Measurements from ENCODE around the gene ABHD16B. TPM values are rescaled to one million over a fixed set of nuclear protein-coding genes. Genes with fewer than 3 reads are reported as not detected.

The ABHD16B gene
- total and polyA plus RNA-seq, 2 of the 13 experiments (the other 11 are each of a cell fraction or from before 2014, with no cell fraction given) = not detected

DNA sequence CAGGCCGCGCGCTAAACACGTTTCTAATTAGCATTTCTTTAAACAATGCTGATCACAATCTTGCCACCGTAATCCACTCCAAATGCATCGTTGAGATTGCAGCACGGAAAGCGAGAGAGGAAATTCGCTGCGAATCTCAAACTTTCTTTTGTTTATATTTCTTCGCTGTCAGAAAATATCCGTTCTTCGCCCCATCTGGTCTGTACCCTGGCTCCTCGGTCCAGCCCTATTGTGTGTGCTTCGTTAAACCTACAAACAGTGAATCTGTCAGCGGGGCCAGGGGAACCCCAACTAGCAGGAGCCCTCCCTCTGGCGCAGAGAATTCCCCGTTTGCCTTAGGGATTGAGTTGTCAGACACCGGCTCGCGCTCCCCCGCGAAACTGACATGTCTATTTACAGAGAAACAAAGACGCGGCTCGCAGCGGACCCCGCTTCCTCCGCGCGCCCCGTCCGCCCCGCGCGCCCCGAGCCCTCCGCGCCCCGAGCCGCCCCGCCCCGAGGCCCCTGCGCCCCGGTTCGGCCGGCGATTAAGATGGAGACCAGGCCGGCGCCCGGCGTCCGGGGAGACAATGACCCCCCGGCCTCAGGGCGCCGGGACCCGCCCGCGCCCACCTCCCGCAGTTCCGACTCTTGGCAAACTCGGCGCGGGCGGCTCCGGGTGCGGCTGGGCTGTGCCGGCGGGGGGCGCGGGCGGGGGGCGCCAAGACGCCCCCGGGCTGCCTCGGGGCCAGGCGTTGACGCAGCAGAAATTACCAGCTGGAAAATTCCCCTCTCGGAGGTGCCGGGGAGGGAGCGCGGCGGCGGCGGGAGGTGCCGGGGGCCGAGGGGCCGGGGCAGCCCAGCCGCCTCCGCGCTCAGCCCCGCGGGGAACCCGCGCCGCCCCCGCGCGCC is 31.1 kb upstream of the ABHD16B start:
- POLR2A ChIA-PET = interaction anchor here (2.6 kb wide), 1 partner anchor 35 kb away, joined by 9 read pairs; the partner anchor contains the start of gene TPD52L2
- Histone ChIP-seq H3K27me3 (ENCODE audit: control insufficient read depth in 1 of 2, insufficient read depth in 2 of 2, low read length in 2 of 2) (peaks cover 16 to 40% of the 10 kb centered on the region in 2 experiments), H3K4me2 (ENCODE audit: low read depth, low read length) (peak overlapping the region; percentile 88), H3K9me3 (ENCODE audit: low read length) (no peaks in the 10 kb centered on the region), H4K20me1 (ENCODE audit: insufficient read depth, low read length) (peaks cover 4% of the 10 kb centered on the region; the same call in 1 of the 2 replicates), H3K79me2 (ENCODE audit: insufficient read depth, low read length) (no peaks in the 10 kb centered on the region), H2AFZ (ENCODE audit: low read length) (no peak overlapping the region), H3K36me3 (replicated peaks in 1 of 2; ENCODE audit: control insufficient read depth in 1 of 2, insufficient read depth in 2 of 2, low read length in 2 of 2) (no peaks in the 10 kb centered on the region), H3K27ac (ENCODE audit: extremely low read length, insufficient read depth, low read length) (no peak overlapping the region), H3K4me3 (replicated peaks in 1 of 3; ENCODE audit: insufficient read depth in 1 of 3, low read depth in 2 of 3, low read length in 3 of 3) (peak overlapping the region; percentile 57 to 78 (median 68)), H3K4me1 (ENCODE audit: insufficient read depth, low read length) (peaks cover 58% of the 10 kb centered on the region), H3K9ac (ENCODE audit: insufficient read depth, low read depth, low read length) (peak overlapping the region; percentile 44; the same call in 1 of the 2 replicates)
- ATAC-seq (no peak), FAIRE-seq (no peak), DNase-seq (ENCODE audit: low spot score) (no peak)
- in situ Hi-C loops (cut with HindIII; ENCODE audit: extremely low pct_ligation_motif_present, low pct_unique_long_range_greater_than_20kb) (no loop called here), intact Hi-C loops (cut with micrococcal nuclease; ENCODE audit: unreplicated experiment) (no loop called here)
- TSS peak; percentile 74 for BruUV-seq (replicated peaks)
- 20% methylated on average over 41 of the region's 99 CpGs for WGBS (ENCODE audit: low lambda C conversion rate)
- CTCF ChIA-PET (ENCODE audit: low intra/inter-chr PET ratio, low total read pairs) = interaction anchor here (1.5 kb wide), 1 partner anchor 33 kb away, joined by 4 read pairs; no protein-coding TSS in a partner anchor
- TF ChIP-seq MAZ (IDR thresholded peaks at IDR 0.05; ENCODE audit: borderline replicate concordance, low read depth, low read length) = no peak
- TF ChIP-seq MAZ (CRISPR knock-in tag; IDR thresholded peaks at IDR 0.05; ENCODE audit: low read depth) = peak; percentile 63; the same call in 1 of the 2 replicates
- TF ChIP-seq, protein P1, sequence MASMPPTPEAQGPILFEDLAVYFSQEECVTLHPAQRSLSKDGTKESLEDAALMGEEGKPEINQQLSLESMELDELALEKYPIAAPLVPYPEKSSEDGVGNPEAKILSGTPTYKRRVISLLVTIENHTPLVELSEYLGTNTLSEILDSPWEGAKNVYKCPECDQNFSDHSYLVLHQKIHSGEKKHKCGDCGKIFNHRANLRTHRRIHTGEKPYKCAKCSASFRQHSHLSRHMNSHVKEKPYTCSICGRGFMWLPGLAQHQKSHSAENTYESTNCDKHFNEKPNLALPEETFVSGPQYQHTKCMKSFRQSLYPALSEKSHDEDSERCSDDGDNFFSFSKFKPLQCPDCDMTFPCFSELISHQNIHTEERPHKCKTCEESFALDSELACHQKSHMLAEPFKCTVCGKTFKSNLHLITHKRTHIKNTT (CRISPR knock-in tag; IDR thresholded peaks at IDR 0.05) = 0 out of 2 replicates have a peak, but pooled peaks have one; percentile 21
- TF ChIP-seq ATF1 (CRISPR knock-in tag; IDR thresholded peaks at IDR 0.05) = no peak; the same call in 1 of the 2 replicates
- TF ChIP-seq ZNF792 (CRISPR knock-in tag; IDR thresholded peaks at IDR 0.05) = 0 out of 2 replicates have a peak, but pooled peaks have one; percentile 14
- TF ChIP-seq NKX3-1 (CRISPR knock-in tag; IDR thresholded peaks at IDR 0.05) = no peak
- 0 out of 2 replicates have a peak, but pooled peaks have one; percentile 31 for TF ChIP-seq ZSCAN20 (CRISPR knock-in tag; IDR thresholded peaks at IDR 0.05; ENCODE audit: borderline replicate concordance)
- TF ChIP-seq, protein P2, sequence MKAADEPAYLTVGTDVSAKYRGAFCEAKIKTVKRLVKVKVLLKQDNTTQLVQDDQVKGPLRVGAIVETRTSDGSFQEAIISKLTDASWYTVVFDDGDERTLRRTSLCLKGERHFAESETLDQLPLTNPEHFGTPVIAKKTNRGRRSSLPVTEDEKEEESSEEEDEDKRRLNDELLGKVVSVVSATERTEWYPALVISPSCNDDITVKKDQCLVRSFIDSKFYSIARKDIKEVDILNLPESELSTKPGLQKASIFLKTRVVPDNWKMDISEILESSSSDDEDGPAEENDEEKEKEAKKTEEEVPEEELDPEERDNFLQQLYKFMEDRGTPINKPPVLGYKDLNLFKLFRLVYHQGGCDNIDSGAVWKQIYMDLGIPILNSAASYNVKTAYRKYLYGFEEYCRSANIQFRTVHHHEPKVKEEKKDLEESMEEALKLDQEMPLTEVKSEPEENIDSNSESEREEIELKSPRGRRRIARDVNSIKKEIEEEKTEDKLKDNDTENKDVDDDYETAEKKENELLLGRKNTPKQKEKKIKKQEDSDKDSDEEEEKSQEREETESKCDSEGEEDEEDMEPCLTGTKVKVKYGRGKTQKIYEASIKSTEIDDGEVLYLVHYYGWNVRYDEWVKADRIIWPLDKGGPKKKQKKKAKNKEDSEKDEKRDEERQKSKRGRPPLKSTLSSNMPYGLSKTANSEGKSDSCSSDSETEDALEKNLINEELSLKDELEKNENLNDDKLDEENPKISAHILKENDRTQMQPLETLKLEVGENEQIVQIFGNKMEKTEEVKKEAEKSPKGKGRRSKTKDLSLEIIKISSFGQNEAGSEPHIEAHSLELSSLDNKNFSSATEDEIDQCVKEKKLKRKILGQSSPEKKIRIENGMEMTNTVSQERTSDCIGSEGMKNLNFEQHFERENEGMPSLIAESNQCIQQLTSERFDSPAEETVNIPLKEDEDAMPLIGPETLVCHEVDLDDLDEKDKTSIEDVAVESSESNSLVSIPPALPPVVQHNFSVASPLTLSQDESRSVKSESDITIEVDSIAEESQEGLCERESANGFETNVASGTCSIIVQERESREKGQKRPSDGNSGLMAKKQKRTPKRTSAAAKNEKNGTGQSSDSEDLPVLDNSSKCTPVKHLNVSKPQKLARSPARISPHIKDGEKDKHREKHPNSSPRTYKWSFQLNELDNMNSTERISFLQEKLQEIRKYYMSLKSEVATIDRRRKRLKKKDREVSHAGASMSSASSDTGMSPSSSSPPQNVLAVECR (CRISPR knock-in tag; IDR thresholded peaks at IDR 0.05; ENCODE audit: borderline replicate concordance) = peak; percentile 27; the same call in 1 of the 2 replicates
- TF ChIP-seq, protein P3, sequence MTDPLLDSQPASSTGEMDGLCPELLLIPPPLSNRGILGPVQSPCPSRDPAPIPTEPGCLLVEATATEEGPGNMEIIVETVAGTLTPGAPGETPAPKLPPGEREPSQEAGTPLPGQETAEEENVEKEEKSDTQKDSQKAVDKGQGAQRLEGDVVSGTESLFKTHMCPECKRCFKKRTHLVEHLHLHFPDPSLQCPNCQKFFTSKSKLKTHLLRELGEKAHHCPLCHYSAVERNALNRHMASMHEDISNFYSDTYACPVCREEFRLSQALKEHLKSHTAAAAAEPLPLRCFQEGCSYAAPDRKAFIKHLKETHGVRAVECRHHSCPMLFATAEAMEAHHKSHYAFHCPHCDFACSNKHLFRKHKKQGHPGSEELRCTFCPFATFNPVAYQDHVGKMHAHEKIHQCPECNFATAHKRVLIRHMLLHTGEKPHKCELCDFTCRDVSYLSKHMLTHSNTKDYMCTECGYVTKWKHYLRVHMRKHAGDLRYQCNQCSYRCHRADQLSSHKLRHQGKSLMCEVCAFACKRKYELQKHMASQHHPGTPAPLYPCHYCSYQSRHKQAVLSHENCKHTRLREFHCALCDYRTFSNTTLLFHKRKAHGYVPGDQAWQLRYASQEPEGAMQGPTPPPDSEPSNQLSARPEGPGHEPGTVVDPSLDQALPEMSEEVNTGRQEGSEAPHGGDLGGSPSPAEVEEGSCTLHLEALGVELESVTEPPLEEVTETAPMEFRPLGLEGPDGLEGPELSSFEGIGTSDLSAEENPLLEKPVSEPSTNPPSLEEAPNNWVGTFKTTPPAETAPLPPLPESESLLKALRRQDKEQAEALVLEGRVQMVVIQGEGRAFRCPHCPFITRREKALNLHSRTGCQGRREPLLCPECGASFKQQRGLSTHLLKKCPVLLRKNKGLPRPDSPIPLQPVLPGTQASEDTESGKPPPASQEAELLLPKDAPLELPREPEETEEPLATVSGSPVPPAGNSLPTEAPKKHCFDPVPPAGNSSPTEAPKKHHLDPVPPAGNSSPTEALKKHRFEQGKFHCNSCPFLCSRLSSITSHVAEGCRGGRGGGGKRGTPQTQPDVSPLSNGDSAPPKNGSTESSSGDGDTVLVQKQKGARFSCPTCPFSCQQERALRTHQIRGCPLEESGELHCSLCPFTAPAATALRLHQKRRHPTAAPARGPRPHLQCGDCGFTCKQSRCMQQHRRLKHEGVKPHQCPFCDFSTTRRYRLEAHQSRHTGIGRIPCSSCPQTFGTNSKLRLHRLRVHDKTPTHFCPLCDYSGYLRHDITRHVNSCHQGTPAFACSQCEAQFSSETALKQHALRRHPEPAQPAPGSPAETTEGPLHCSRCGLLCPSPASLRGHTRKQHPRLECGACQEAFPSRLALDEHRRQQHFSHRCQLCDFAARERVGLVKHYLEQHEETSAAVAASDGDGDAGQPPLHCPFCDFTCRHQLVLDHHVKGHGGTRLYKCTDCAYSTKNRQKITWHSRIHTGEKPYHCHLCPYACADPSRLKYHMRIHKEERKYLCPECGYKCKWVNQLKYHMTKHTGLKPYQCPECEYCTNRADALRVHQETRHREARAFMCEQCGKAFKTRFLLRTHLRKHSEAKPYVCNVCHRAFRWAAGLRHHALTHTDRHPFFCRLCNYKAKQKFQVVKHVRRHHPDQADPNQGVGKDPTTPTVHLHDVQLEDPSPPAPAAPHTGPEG (CRISPR knock-in tag; IDR thresholded peaks at IDR 0.05) = peak; percentile 89
- TF ChIP-seq ZSCAN25 (CRISPR knock-in tag; IDR thresholded peaks at IDR 0.05) = 0 out of 2 replicates have a peak, but pooled peaks have one; percentile 37
- no peak for TF ChIP-seq NCOA2 (CRISPR knock-in tag; IDR thresholded peaks at IDR 0.05)

All from HepG2 (cell line).